ENCODE measurements around the gene COL19A1.

The COL19A1 gene

DNA sequence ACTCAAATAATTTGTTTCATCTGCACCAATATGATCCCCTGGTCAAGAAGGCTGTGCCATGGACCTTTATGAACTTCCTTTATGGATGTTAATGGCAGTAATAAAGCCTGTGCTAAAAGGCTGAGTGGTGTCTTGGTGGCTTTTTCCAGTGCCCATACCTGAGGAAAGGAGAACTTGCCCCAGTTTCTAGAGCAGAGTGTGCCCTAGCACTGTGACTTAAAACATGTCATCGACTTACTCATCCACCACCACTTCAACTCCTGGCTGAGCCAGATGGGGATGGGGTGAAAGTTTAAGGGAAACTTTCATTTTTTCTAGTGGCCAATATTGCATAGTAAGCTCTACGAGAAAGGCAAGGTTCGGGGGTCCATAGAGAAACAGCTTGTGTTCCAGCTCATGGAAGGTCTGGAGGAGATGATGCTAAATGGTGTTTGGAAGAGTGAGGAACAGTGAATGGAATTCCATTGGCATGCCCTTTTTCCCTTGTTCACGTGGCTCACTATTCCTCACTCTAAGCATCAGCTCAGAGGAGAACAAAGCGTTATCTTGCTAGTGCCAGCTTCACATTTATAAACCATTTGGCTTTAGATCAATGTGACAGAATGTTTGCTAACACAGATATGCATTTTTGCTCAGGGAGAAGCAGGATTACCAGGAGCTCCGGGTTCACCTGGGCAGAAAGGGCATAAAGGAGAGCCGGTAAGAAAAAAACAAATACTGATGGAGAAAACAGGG, 71.2 kb downstream of the COL19A1 start:
- Histone ChIP-seq H3K27me3 (ENCODE audit: low read depth, low read length) (no peaks in the 10 kb centered on the region), H3K4me3 (ENCODE audit: low read length) (no peak overlapping the region), H3K9me3 (ENCODE audit: insufficient read depth, low read length) (no peaks in the 10 kb centered on the region), H3K9ac (ENCODE audit: low read length) (no peak overlapping the region), H3K4me2 (ENCODE audit: low read length) (no peak overlapping the region), H3K4me1 (ENCODE audit: low read length) (0 out of 2 replicates have a peak, but pooled peaks cover 3% of the 10 kb centered on the region), H3K36me3 (replicated peaks; ENCODE audit: low read depth, low read length) (no peaks in the 10 kb centered on the region), H3K79me2 (ENCODE audit: low read length) (no peaks in the 10 kb centered on the region), H3K27ac (ENCODE audit: low read length) (no peak overlapping the region), H2AFZ (ENCODE audit: low read depth, low read length) (no peak overlapping the region), H4K20me1 (ENCODE audit: insufficient read depth, low read length) (no peaks in the 10 kb centered on the region)
- TF ChIP-seq EZH2phosphoT487 (IDR thresholded peaks at IDR 0.05; ENCODE audit: low read depth) = no peak
- TF ChIP-seq CTCF (IDR thresholded peaks at IDR 0.05; ENCODE audit: low read depth, low read length) = no peak

DNA sequence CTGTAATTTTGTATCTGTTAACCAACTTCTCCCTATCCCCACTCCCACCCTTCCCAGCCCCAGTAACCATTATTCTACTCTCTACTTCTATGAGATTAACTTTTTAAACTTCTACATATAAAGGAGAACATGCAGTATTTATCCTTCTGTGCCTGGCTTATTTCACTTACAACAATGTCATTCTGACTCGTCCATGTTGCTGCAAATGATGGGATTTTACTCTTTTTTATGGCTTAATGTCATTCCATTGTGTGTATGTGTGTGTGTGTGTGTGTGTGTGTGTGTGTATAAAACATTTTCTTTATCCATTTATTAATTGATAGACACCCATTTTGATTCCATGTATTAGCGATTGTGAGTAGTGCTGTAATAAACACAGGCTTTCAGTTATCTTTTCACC, 76.1 kb downstream of the COL19A1 start:
- Histone ChIP-seq H3K36me3 (replicated peaks; ENCODE audit: low read depth, low read length) (no peaks in the 10 kb centered on the region), H4K20me1 (ENCODE audit: insufficient read depth, low read length) (no peaks in the 10 kb centered on the region), H3K27ac (ENCODE audit: low read length) (no peak overlapping the region), H3K4me2 (ENCODE audit: low read length) (no peak overlapping the region), H3K79me2 (ENCODE audit: low read length) (no peaks in the 10 kb centered on the region), H3K4me1 (ENCODE audit: low read length) (no peaks in the 10 kb centered on the region), H3K9ac (ENCODE audit: low read length) (no peak overlapping the region), H3K4me3 (ENCODE audit: low read length) (no peak overlapping the region), H2AFZ (ENCODE audit: low read depth, low read length) (no peak overlapping the region), H3K9me3 (ENCODE audit: insufficient read depth, low read length) (no peaks in the 10 kb centered on the region), H3K27me3 (ENCODE audit: low read depth, low read length) (no peaks in the 10 kb centered on the region)
- TF ChIP-seq CTCF (IDR thresholded peaks at IDR 0.05; ENCODE audit: low read depth, low read length) (no peak), EZH2phosphoT487 (IDR thresholded peaks at IDR 0.05; ENCODE audit: low read depth) (no peak)

GRCh38 chr6:69945192-69945591, 78.8 kb downstream of the COL19A1 start:
- H2AFZ ChIP-seq (ENCODE audit: low read depth, low read length) = no peak overlapping the region
- H3K4me1 ChIP-seq (ENCODE audit: low read length) = no peaks in the 10 kb centered on the region
- no peaks in the 10 kb centered on the region for H4K20me1 ChIP-seq (ENCODE audit: insufficient read depth, low read length)
- H3K79me2 ChIP-seq (ENCODE audit: low read length) = no peaks in the 10 kb centered on the region
- H3K27me3 ChIP-seq (ENCODE audit: low read depth, low read length) = no peaks in the 10 kb centered on the region
- H3K9me3 ChIP-seq (ENCODE audit: insufficient read depth, low read length) = no peaks in the 10 kb centered on the region
- H3K27ac ChIP-seq (ENCODE audit: low read length) = no peak overlapping the region
- H3K4me3 ChIP-seq (ENCODE audit: low read length) = no peak overlapping the region
- H3K4me2 ChIP-seq (ENCODE audit: low read length) = no peak overlapping the region
- no peaks in the 10 kb centered on the region for H3K36me3 ChIP-seq (replicated peaks; ENCODE audit: low read depth, low read length)
- TF ChIP-seq EZH2phosphoT487 (IDR thresholded peaks at IDR 0.05; ENCODE audit: low read depth) (no peak), CTCF (IDR thresholded peaks at IDR 0.05; ENCODE audit: low read depth, low read length) (no peak)
- no peak overlapping the region for H3K9ac ChIP-seq (ENCODE audit: low read length)

GRCh38 chr6:69948479-69949114, 82.2 kb downstream of the COL19A1 start:
- H3K9me3 ChIP-seq (ENCODE audit: insufficient read depth, low read length) = no peaks in the 10 kb centered on the region
- no peaks in the 10 kb centered on the region for H3K79me2 ChIP-seq (ENCODE audit: low read length)
- no peak overlapping the region for H2AFZ ChIP-seq (ENCODE audit: low read depth, low read length)
- no peak for TF ChIP-seq EZH2phosphoT487 (IDR thresholded peaks at IDR 0.05; ENCODE audit: low read depth)
- no peak for TF ChIP-seq CTCF (IDR thresholded peaks at IDR 0.05; ENCODE audit: low read depth, low read length)
- H3K9ac ChIP-seq (ENCODE audit: low read length) = no peak overlapping the region
- no peak overlapping the region for H3K4me2 ChIP-seq (ENCODE audit: low read length)
- no peak overlapping the region for H3K4me3 ChIP-seq (ENCODE audit: low read length)
- H4K20me1 ChIP-seq (ENCODE audit: insufficient read depth, low read length) = no peaks in the 10 kb centered on the region
- H3K4me1 ChIP-seq (ENCODE audit: low read length) = no peaks in the 10 kb centered on the region
- no peaks in the 10 kb centered on the region for H3K27me3 ChIP-seq (ENCODE audit: low read depth, low read length)
- no peaks in the 10 kb centered on the region for H3K36me3 ChIP-seq (replicated peaks; ENCODE audit: low read depth, low read length)
- H3K27ac ChIP-seq (ENCODE audit: low read length) = no peak overlapping the region

Data from OCI-LY3 (cell line).